Stimulated activated CD8-positive, alpha-beta memory T cell treated with anti-CD3 and anti-CD28 coated beads, Interleukin-7, amount 100 ng/mL, for 24 hours (primary cell): Measurements from ENCODE around the gene CXCL10.
"Not testable (repeated sequence)": the region's sequence is repeated elsewhere in the genome, so short reads cannot be mapped to it uniquely, and the experiment has no call there.

Experiments
- DNase-seq: peaks from one replicate; pipeline ENCODE4 v3.0.0-alpha.2; 2020; ENCODE audit warnings: low read depth

The CXCL10 gene

DNA sequence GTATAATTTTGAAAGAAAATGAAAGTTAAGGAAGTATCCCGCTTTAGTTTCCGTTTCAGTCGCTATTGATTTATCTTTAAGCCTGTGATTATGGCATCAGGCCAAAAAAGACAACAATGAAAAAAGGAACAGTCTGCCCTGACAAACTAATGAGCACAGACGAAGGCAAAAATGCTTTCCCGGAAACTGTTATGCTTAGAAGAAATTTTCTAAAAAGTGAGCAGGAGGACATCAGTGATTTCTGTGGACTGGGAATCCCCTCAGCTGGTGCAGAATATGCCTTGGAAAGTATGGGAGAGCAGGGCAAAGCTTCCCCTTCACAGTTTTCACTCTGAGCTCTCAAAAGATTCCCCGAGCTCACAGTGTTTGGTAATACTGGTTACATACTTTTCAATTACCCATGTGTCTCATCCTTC is 5.1 kb upstream of the CXCL10 start:
- DNase-seq, result no peak

DNA sequence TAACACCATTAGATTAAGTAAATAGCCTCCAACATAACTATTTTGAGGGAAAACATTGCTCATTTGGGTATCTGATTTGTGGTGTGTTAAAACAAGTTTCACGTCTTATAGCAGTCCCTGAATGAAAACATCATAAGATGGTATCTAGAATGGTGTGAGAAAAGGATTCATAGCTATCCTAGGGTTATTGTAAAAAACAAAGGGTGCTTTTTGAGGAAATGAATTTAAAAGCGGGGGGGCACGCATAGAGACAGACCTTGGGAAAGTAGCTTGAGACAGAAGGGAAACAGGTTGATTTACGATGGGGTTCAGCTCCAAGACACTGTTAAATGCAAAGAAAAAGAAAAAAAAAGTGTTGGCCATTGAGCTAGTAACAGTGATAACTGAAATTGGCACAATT is 768 bp upstream of the CXCL10 start:
- DNase-seq, result no peak

DNA sequence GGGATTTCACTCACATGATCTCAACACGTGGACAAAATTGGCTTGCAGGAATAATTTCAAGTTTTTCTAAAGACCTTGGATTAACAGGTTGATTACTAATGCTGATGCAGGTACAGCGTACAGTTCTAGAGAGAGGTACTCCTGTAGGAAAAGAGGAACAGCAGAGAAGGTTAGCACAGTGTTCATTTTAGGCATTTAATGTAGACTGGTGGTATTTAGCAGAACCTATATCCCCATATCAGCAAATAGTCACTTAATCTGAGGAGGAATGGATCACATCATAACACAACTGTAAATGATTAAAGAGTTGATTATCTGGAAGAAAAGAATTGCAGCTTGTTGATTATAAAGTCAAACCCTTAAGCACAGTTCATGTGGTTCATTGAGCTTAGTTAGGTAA is 620 bp downstream of the CXCL10 start:
- no peak for DNase-seq

DNA sequence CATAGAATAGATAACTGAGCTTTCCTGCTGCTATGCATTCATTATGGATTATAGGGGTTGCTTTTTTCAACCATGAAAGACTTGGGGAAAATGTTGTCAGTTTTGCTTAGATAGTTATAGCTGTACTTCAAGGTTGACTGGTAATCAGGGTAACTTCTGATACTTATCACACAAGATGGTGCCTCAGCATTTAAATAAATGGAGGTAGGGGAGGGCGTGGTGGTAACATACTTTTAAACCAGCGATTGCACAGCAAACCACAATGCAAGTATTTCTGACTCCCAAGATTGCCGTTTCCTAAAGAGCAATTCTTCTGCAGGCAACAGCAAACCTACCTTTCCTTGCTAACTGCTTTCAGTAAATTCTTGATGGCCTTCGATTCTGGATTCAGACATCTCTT is 1.3 kb downstream of the CXCL10 start:
- no peak for DNase-seq

DNA sequence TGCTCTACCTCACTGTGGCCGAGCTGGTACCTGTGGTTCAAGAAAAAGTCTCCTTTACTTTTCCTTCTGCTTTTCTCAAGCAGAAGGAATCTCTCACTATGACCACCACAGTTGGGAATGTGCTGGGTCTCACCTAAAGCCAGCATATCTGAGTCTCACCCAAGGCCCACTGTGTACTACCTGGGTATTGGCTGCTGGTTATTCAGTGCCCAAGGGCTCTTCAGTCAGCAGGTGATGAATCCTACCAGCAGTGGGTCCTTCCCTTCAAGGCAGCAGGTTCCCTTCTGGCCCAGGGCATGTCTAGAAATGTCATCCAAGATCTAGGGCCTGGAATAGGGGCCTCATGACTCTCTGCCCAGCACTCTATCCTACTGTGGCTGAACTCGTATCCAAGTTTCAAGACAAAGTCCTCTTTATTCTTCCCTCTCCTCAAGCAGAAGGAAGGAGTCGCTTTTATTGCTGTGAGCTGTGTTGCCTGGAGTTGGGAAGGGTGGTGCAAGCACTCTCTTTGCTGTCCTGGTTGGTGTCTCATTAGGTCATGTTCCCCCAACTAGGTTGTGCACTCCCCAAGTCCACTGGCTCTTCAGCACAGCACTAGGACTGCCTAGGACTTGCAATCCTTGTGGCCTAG is 6.1 kb downstream of the CXCL10 start:
- DNase-seq, result no peak

DNA sequence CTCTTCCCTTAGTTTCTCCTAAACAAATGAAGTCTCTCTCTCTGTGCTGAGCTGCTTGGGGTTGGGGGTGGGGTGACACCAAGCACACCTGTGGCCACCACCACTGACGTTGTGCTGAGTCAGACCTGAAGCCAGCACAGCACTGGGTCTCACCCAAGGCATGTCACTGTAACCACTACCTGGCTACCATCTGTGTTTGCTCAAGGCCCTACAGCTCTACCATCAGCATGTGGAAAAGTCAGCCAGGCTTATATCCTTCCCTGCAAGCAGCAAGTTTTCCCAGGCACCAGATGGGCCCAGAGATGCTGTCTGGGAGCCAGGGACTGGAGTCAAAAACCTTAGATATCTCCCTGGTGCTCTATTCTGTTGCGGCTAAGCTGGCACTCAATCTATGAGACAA is 6.9 kb downstream of the CXCL10 start:
- DNase-seq, result no peak

DNA sequence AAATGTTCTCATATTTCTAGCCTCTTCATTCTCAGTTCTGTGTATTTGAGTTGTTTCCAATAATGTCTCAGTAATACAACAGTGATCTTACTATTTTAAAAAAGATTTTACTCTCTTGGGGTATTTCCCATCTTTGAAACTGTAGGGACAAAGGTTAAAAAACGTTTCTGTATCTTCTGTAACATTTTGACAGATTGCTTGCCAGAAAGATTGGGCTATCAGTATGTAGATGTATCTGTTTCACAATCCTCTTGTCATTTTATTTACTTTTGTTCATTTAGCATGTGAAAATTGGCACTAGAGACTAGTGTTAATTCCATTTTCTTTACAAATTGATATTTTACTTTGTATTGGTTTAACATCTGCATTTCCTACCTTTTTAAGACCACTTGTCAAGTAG is 9.8 kb downstream of the CXCL10 start:
- DNase-seq, result no peak

DNA sequence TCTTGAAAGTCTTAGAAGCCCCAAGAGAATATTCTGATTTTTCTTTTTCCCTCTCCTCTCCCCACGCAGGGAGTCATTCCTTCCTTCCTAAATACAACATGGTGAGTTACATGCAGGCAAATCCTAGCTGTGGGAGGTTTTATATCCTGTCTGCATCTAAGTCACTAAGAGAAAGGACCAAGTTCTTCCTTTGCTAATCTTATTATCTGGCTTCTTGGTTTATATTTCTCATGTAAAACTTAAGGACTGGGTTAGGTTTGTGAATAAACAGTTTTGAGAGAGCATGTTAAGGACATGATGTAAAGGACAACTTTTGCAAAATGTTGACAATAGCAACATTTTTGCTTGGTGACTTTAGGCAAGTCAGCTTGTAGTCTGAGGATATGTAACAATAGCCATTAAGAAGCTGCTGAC is 10.9 kb downstream of the CXCL10 start:
- DNase-seq, result no peak

DNA sequence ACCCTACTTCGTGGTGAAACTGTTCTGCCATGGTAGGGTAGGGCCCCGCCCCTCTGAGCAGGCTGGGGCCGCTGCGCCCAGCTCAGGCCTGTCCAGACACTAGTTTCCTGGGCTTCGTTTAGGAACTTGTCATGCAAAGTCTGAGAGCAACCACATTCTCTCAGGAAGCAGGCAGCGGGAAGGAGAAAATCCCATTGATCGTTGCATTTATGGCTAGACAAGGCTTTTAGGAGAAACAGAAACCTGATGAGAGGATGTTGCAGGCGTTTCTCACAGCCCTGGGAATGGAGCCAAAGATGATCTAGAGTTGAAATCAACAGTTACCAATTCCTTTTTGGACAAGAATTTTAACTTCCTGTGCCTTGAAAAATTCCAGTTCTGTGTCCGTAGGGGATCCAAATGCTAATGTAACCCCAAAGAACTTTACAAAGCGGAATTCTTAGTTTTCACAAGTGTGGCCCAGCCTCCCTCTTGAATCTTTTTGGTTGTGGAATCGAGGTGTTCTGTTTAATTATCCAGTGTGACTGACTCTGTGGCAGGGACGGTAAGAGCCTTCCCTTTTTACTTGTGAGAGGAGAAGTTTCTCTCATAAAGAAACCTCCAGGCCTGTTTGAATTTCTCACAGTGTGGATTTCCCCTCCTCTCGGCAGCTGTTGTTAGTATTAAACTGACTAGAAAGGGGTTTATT is 11.5 kb downstream of the CXCL10 start:
- DNase-seq, result no peak

DNA sequence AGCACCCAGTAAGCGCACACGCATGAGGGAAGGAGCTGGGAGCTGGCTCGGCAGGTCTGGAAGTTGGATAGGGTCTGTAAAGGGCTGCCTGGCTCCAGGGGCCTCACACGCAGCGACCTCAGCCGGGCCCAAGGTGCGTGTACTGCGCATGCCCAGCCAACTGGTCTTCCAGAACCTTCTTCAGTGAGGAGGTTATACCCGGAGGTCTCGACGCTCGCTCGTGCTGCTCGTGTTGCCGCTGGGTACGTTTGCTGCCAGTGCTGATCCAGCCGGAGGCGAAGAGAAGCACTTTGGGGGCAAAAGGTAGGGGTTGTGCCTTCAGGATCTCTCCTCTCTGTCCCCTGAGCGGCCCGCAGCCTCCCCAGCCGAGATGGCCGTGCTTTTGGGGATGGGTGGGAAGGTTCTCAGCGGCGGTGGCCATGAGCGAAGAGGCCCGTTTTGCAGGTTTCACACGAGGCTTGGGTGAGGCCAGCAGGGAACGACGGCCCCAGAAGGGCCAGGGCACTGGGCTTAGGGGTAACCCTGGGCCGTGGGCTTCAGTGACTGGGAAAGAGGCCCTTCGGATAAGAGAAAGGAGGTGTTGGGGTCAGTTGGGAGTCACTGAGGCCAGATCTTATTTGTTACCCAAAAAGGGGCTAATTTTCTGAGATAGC is 12.2 kb downstream of the CXCL10 start:
- DNase-seq, result no peak

DNA sequence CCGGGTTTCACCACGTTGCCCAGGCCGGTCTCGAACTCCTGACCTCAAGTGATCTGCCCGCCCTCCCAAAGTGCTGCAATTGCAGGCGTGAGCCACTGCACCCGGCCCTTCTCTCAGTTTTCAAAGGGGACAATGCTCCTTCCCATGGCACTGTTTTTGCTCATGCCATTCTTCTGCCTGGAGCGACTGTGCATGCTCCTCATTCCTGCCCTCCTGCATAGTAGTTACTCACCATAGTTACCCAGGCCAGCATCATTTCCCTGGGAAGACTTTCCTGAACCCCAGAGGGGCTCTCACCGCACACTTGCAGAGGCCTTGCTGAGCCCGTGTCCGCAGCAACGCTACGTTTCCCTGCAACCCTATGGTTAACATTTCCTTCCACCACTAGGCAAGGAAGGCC is 12.7 kb downstream of the CXCL10 start:
- no peak for DNase-seq

DNA sequence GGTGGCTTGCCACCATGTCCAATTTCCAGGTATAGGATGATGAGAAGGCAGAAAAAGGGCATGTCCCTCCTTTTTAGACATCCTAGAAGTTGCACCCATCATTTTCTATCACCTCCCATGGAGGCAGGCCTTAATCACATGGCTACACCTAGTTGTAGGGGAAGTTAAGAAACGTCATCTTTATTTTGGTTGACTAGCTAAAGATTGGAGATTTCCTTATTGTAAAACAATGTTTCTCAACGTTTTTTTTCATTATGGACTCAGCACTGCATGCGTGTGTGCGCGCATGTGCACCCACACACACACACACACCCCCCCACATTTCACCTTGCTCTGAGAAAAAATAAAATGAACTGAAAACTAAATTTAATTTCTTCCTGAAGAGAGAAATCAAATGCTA is 14.0 kb downstream of the CXCL10 start:
- DNase-seq, result no peak

DNA sequence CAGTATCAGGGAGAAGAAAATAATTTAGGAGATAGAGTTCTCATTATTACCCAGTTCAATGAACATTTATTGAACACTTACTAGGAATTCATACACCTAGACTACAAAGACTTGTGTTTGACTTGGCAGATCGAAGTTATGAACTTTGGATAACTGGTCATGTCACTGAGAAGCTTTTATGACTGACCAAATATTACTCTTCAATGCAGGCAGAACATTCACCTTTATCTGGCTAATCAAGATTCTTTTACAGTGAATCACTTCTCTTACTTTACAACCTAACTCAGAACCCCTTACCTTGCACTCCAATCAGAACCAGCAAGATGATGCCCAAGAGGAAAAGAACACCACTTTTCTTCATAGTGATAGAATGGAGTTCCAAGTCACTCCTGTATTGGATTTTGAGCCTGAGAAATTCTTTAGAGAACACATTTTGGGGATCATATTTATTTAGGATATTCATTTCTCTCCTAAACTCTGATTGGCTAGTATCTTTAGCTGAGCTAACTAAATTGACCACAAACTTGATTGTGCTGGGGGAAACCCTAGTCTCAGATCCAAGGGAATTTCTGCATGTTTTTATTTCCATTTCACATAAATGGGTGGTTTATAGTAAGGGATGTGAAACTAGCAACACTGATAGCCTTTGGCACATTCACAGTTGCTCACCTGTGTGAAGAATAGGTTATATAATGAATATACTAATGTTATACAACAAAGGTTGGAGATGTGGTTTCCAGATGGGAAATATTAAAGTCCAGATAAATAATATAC is 16.0 kb downstream of the CXCL10 start, which contains the start of gene CXCL9:
Gene CXCL9, minus strand, starts transcription at position 421 of the 774 bp plus-strand sequence. Its CDS starts 60 bp downstream, at position 361.
- no peak for DNase-seq

DNA sequence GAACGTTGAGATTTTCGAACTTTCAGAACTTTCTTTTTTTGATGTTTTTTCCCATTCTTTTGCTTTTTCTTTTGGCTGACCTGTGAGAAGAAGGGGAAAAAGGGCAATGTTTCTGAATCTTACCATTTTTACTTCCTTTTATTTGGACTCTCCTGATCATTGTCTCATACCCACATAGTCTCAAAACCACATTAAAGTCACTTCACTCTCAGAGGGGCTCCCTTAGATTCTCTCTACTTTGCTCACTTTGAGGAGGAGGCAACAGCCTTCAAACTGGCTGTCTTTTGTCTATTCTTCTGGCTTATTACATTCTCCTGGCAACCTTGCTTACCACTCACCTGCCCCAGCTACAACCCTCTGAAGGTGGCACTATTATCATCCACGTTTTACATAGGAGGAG is 19.7 kb downstream of the CXCL10 start:
- no peak for DNase-seq

DNA sequence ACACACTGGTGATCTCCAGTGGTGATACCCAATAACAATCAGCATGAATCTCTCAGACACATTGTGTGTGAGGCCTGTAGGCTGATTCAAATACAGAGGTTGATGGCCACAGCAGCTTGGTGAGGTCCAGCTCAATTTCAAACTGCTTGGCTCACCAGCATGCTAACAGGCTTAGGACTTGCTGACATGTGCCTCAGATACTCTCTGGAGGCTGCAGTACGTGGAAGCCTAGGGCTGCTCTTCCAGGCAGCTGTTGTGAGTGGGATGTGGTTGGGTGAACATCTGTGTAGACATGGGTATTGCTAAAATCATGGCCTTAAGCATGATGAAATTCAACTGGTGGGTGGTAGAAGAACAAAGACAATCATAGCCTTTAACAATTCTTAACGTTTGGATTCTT is 20.3 kb downstream of the CXCL10 start:
- no peak for DNase-seq

DNA sequence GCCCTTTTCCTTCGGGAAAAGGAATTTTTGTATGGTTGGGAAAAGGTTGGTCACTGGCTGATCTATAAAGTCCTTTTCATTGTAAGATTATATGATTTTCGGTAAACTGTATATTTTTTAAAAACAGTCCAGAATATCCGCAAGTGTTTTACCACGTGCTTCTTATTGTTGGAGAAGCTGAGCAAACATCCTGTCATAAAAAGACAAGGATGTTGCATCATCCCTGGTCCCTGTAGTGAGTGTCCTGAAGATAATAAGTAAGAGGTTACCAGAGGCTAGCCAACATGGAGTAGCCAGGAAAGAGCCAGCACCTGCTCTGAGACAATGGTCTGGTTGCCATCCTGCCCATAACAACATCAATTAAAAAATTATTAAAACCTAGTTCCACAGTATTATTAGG is 21.1 kb downstream of the CXCL10 start:
- DNase-seq, result no peak

DNA sequence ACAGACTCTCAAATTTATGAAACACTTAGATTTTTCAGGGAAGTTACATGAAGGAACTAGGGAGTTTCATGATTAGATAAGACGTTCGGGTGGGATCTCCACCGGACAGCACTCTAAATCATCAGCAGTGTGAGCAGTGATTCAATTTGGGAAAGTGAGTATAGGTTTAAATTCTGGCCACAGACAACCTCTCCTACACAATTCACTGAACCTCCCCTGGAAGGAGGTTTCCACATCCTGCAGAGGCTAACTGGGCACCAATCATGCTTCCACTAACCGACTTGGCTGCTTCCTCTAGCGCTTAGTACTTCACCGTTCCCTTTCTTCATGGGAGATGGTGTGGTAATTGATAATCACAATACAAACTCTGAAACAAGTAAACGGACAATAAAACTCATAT is 21.6 kb downstream of the CXCL10 start:
- no peak for DNase-seq

DNA sequence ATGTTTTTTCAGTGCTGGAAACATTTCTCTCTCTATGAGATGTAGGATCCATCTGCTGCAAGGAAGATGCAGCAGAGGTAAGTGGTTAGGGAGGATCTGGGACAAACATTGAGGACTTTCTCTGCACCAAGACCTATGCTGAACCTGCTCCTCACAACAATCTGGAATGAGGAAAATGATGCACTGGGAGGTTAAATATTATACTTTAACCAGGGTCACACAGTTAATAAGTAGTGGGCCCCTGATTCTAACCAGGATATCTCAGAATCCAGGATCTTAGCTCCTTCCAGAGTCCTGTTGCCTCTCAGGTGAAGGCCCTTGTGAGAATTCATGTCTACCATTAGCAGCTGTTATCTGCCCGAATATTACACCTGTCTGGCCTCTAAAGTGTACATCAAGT is 23.0 kb downstream of the CXCL10 start:
- no peak for DNase-seq

DNA sequence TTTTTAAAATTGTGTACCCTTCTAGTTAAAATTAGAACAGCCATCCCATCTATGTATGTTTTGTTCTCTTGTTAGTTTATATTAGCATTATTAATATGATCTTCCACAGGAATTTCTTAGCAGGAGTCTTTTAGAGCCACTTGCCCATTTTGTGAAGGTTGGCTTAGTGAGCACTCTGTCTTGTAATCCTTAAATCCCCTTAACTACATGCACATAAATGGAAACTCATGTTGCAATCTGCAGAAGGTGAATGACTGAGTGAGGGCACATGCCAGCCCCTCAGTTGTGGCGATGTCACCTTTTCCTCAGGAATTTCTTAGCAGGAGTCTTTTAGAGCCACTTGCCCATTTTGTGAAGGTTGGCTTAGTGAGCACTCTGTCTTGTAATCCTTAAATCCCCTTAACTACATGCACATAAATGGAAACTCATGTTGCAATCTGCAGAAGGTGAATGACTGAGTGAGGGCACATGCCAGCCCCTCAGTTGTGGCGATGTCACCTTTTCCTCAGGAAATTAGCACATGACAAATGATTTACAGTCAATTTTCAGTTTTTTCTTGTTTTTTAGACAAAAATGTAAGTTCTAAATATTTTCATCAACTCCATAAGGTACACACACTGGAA is 24.7 kb downstream of the CXCL10 start:
- not testable (repeated sequence) for DNase-seq

DNA sequence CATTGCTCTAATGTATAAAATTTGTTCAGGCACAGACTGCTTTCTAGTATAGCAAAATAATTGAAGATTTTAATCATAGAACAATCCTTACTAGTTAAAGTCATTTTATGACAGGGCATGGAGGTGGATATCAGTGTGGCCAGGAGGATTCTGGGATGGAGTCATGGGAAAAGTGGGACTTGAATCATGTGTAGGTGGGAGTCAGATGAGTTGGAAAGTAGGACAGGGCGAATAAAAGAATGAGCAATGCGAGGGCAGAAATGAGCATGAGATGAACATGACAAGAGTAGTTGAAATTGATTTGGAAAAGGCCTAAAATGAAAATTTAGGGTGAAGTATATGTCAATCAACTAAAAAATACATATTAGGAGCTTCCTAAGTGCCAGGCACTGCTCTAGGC is 25.4 kb downstream of the CXCL10 start:
- no peak for DNase-seq

DNA sequence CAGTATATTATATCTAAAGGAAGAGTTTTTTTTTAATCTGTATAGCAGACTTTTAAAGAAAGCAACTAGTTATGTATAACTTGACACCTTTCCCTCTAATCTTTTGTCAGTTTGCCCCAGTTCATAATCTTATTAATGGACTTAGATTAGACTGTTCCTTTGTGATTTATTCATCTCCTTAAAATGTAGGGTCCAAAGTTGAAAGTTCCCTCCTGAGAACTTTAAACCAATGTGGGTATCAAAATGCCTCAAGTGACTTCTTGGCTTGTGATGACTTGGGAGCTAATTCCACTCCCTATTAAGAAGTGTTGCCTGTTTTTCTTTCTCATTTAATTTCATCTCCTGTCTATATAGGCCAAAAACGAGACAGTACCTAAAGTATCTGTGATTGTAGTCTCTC is 26.2 kb downstream of the CXCL10 start:
- no peak for DNase-seq

DNA sequence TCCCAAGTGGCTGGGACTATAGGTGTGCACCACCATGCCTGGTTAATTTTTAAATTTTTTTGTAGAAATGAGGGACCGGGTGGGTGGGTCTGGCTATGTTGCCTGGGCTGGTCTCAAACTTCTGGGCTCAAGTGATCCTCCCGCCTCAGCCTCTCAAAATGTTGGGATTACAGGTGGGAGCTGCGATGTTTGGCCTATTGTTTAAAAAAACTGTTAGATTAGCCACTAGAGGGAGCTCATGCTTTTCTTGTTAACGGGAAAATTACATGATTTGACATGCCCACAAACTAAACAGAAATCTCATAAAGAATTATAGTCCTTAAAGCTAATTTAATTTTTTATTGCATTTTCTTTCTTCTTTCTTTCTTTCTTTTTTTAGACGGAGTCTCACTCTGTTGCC is 27.6 kb downstream of the CXCL10 start:
- DNase-seq, result no peak
